ENCODE measurements around the gene NKX2-1. TPM values are rescaled to one million over a fixed set of nuclear protein-coding genes. Genes with fewer than 3 reads are reported as not detected.

The NKX2-1 gene
- total and polyA plus RNA-seq, 2 of the 13 experiments (the other 11 are each of a cell fraction or from before 2014, with no cell fraction given) = not detected

GRCh38 chr14:36508418-36509068, 11.5 kb downstream of the NKX2-1 start:
- H3K4me2 ChIP-seq (ENCODE audit: low read depth, low read length) = no peak overlapping the region
- H3K4me1 ChIP-seq (ENCODE audit: insufficient read depth, low read length) = no peaks in the 10 kb centered on the region
- 21% methylated on average over 32 of the region's 32 CpGs for WGBS (ENCODE audit: low lambda C conversion rate)
- POLR2A ChIA-PET = no interaction called here
- TF ChIP-seq ZNF704 (CRISPR knock-in tag; IDR thresholded peaks at IDR 0.05; ENCODE audit: borderline replicate concordance) = no peak
- TF ChIP-seq ZNF124 (CRISPR knock-in tag; IDR thresholded peaks at IDR 0.05) = no peak
- in situ Hi-C loops (cut with HindIII; ENCODE audit: extremely low pct_ligation_motif_present, low pct_unique_long_range_greater_than_20kb) = no loop called here
- no peak overlapping the region for H3K27ac ChIP-seq (ENCODE audit: extremely low read length, insufficient read depth, low read length)
- H3K79me2 ChIP-seq (ENCODE audit: insufficient read depth, low read length) = no peaks in the 10 kb centered on the region
- no peaks in the 10 kb centered on the region for H3K36me3 ChIP-seq (replicated peaks in 1 of 2; ENCODE audit: control insufficient read depth in 1 of 2, insufficient read depth in 2 of 2, low read length in 2 of 2)
- BruUV-seq (replicated peaks) = no TSS peak
- H3K9me3 ChIP-seq (ENCODE audit: low read length) = no peaks in the 10 kb centered on the region
- H3K4me3 ChIP-seq (replicated peaks in 1 of 3; ENCODE audit: insufficient read depth in 1 of 3, low read depth in 2 of 3, low read length in 3 of 3) = no peak overlapping the region
- FAIRE-seq (no peak), ATAC-seq (no peak), DNase-seq (ENCODE audit: low spot score) (no peak)
- intact Hi-C loops (cut with micrococcal nuclease; ENCODE audit: unreplicated experiment) = no loop called here
- peaks cover 35 to 90% of the 10 kb centered on the region in 2 experiments for H3K27me3 ChIP-seq (ENCODE audit: control insufficient read depth in 1 of 2, insufficient read depth in 2 of 2, low read length in 2 of 2)
- H4K20me1 ChIP-seq (ENCODE audit: insufficient read depth, low read length) = peaks cover 4% of the 10 kb centered on the region; the same call in 1 of the 2 replicates
- H2AFZ ChIP-seq (ENCODE audit: low read length) = no peak overlapping the region
- no peak overlapping the region for H3K9ac ChIP-seq (ENCODE audit: insufficient read depth, low read depth, low read length)
- CTCF ChIA-PET (ENCODE audit: low intra/inter-chr PET ratio, low total read pairs) = no interaction called here

GRCh38 chr14:36507847-36508417, 12.1 kb downstream of the NKX2-1 start:
- in situ Hi-C loops (cut with HindIII; ENCODE audit: extremely low pct_ligation_motif_present, low pct_unique_long_range_greater_than_20kb) (no loop called here), intact Hi-C loops (cut with micrococcal nuclease; ENCODE audit: unreplicated experiment) (no loop called here)
- ChIA-PET POLR2A (no interaction called here), CTCF (ENCODE audit: low intra/inter-chr PET ratio, low total read pairs) (no interaction called here)
- Histone ChIP-seq H3K9ac (ENCODE audit: insufficient read depth, low read depth, low read length) (no peak overlapping the region), H3K27me3 (ENCODE audit: control insufficient read depth in 1 of 2, insufficient read depth in 2 of 2, low read length in 2 of 2) (peaks cover 30 to 90% of the 10 kb centered on the region in 2 experiments), H4K20me1 (ENCODE audit: insufficient read depth, low read length) (peaks cover 4% of the 10 kb centered on the region; the same call in 1 of the 2 replicates), H3K4me2 (ENCODE audit: low read depth, low read length) (no peak overlapping the region), H2AFZ (ENCODE audit: low read length) (no peak overlapping the region), H3K9me3 (ENCODE audit: low read length) (no peaks in the 10 kb centered on the region), H3K36me3 (replicated peaks in 1 of 2; ENCODE audit: control insufficient read depth in 1 of 2, insufficient read depth in 2 of 2, low read length in 2 of 2) (no peaks in the 10 kb centered on the region), H3K27ac (ENCODE audit: extremely low read length, insufficient read depth, low read length) (no peak overlapping the region), H3K4me3 (replicated peaks in 1 of 3; ENCODE audit: insufficient read depth in 1 of 3, low read depth in 2 of 3, low read length in 3 of 3) (no peak overlapping the region), H3K79me2 (ENCODE audit: insufficient read depth, low read length) (no peaks in the 10 kb centered on the region), H3K4me1 (ENCODE audit: insufficient read depth, low read length) (no peaks in the 10 kb centered on the region)
- no peak for FAIRE-seq
- 20% methylated on average over 28 of the region's 28 CpGs for WGBS (ENCODE audit: low lambda C conversion rate)
- ATAC-seq = no peak
- DNase-seq (ENCODE audit: low spot score) = no peak
- no TSS peak for BruUV-seq (replicated peaks)
- TF ChIP-seq RNF2 (conservative IDR thresholded peaks at IDR 0.05; ENCODE audit: low read depth) (0 out of 2 replicates have a peak, but pooled peaks have one; percentile 38), CBX2 (IDR thresholded peaks at IDR 0.05; ENCODE audit: low read depth, low read length) (peak; percentile 99), CBX2 (CRISPR knock-in tag; IDR thresholded peaks at IDR 0.05; ENCODE audit: low read depth) (no peak), ZNF12 (CRISPR knock-in tag; IDR thresholded peaks at IDR 0.05) (no peak), ZNF317 (CRISPR knock-in tag; IDR thresholded peaks at IDR 0.05) (no peak), KAT2B (IDR thresholded peaks at IDR 0.05; ENCODE audit: borderline replicate concordance, low read depth, low read length) (no peak), EZH2 (conservative IDR thresholded peaks at IDR 0.05; ENCODE audit: low read depth, low read length) (peak; percentile 64; the same call in 1 of the 2 replicates)

All from HepG2 (cell line).